Dermis microvascular lymphatic vessel endothelial cell (primary cell): Measurements from ENCODE around the gene ADAT1. TPM values are rescaled to one million over a fixed set of nuclear protein-coding genes. Genes with fewer than 3 reads are reported as not detected.

Source experiments
- DNase-seq, 2 donors: peaks; one replicate each; pipeline versions ENCODE4 v3.0.0 to v3.0.0-alpha.2; 2010; ENCODE audit warnings: low read depth in 2 of 2
- total RNA-seq: library from RNA; depleted of rRNA; stranded (reverse); fragments of >200 nt; gene quantifications from 2 replicates; pipeline ENCODE4 v1.2.1, GENCODE V29; 2014

ADAT1 gene
- total RNA-seq, 1 donor from 2014 or later: 47.4 TPM

DNA sequence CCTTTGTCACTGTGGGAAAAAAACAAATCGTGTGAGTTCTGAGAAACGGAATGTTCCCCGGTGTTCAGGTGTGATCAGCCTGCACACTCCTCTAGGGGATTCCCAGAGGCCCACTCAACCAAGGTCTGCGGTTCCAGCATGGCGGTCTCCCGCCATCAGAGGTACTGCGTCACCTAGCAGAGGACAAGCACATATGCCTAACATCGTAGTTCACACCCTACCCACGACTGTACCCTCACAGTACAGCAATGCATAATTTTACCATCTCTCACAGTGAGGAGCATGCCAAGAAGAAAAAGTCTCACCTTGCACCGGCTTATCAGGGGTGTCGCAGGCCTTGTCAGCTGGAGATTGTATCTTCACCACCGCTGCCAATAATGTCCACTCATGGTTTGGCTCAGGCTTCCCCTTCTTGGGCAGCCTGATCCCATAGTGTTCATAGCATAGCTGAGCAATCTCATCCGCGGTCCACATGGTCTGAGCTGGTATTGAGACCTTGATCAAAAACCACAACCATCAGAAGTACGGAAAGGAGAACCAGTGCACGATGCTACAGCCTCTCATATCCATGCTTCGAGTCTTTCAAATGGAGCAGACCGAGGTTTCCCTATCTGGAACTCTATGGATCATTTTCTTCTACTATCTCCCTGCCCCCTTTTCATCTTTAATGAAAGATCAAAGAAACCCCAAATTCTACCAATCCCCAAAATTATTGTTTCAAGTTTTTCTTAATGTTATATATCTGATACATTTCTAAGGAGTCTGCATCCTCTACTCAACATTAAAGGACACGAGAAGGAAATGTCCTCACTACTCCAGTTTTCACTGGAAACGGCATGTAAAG lies 2.5 kb downstream of the ADAT1 start:
- no peak for DNase-seq

GRCh38 chr16:75618780-75619179 lies 4.3 kb downstream of the ADAT1 start:
- no peak for DNase-seq

GRCh38 chr16:75617121-75617520 lies 6.0 kb downstream of the ADAT1 start:
- no peak for DNase-seq

DNA sequence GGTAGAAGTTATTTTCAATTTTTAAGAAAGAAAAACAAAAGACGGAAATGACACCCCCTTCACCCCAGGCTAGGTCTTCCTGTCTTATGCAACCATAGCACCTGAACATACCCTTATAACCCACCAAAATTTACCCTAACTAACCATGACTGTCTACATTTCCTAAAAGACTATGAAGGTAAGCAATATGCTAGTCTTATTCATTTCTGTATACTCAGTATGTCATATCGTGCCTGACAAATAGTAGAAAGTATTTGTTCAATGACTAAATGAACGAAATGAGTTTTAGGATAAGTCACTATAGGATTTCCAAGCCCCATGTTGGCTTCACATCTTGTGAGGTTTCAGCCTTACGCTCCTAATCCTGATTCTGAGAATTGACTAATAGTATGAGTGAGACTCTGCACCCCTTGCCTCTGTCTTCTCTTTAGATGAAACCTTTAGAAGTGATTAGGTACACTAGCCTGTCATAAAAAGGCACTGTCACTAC lies 6.5 kb downstream of the ADAT1 start:
- no peak for DNase-seq

GRCh38 chr16:75615619-75616018 lies 7.5 kb downstream of the ADAT1 start:
- DNase-seq: no peak

DNA sequence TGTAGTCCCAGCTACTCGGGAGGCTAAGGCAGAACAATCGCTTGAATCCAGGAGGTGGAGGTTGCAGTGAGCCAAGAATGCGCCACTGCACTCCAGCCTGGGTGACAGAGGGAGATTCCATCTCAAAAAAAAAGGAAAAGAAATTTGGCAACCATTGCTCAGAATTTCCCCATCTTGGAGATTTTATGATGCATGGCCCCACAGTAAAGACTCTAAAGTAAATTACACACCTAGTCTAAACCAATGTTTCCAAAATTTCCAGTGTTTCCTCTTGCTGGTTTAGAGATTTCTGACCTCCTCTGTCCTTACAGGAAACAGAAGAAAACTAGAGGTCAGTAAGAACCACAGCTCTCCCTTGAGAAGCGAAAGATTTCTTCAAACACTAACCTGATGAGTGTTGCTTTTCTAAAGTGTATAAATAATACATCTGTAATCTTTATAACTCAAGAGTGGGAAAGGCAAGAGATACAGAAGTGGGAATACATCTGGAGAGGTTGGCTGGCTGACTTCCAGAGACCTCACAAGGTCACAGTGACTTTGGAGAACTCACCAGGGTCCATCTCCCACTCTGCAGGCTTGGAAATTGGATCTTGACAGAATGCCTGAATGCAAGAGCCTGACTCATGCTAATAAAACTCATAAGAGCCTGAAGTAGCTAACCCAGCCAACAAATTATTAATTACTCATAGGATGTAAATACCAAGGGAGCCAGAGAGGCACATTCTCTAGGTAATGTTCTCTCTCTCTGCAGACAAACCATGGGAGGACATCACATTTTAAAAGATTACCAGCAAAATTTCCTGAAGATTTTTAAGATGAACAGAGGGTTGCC lies 8.8 kb downstream of the ADAT1 start:
- DNase-seq: no peak

- no peak for DNase-seq
These were observed 16.6 kb downstream of the ADAT1 start for GRCh38 chr16:75606507-75606906.

DNA sequence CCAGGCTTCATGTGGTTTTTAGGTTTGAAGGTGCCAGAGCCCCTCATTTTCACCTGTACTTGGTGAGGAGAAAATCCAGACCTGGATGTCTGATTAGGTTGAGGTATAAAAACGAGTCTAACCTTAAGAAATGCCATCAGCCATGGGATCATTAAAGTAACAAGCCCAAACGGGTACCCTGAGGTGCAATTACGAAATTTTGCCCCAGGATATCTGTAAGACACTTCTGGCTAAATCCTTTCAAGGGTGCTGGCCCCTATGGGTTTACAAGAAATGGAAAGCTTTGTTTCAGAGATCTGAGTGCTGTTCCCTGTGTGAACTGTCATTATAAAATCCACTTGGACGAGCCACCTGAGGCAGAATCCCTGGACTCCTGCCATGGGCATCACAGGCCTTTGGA lies 19.8 kb downstream of the ADAT1 start:
- no peak for DNase-seq

- no peak for DNase-seq
These were observed 23.4 kb downstream of the ADAT1 start for GRCh38 chr16:75599452-75600277.

GRCh38 chr16:75593825-75594820 lies 29.0 kb downstream of the ADAT1 start:
- peak; percentile 90 to 93 for DNase-seq

GRCh38 chr16:75593308-75593707 lies 29.8 kb downstream of the ADAT1 start:
- no peak for DNase-seq

GRCh38 chr16:75591927-75592326 lies 31.2 kb downstream of the ADAT1 start:
- peak in 1 of 2 donors; percentile 21 for DNase-seq

DNA sequence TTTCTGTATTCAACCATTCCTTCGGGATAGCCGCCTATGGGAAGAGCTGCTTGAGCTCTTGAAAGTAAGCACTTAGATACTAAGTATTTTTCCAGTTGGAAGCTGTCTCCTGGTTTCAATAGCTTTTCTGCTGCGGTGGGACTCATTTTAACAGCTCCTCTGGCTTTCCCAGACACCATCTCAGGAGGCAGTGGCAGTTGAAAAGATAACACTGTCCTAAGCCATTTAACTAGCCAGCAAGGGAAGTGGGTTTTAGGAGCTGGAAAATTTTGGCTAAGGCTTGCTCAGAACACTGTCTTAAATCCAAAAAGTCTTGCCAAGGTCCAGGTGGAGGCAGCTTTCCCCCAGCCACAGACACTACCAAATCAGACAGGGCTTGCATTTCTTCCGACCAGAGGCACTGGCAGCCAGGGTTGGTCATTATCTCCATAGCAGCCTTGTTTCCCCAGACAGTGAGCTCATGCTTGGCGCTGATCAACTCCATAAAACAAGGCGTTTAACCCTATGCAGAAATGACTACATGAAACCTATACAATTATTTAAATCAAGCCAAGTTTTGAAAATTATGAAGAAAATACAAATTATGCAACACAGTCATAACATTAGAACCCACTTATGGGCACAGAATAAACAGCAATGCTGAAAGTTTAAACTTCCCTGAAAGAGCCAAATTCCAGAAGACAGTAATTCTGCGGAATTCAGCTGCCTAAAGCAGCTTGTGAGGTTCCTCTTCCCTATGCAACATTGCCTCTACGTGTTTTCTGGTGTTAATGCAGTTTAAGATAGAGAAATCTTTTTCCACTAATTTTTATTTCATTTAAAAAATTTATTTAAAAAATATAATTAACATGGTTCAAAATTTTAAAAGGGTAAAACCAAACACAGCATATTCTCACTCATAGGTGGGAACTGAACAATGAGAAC lies 31.9 kb downstream of the ADAT1 start:
- peak; percentile 71 to 77 for DNase-seq

DNA sequence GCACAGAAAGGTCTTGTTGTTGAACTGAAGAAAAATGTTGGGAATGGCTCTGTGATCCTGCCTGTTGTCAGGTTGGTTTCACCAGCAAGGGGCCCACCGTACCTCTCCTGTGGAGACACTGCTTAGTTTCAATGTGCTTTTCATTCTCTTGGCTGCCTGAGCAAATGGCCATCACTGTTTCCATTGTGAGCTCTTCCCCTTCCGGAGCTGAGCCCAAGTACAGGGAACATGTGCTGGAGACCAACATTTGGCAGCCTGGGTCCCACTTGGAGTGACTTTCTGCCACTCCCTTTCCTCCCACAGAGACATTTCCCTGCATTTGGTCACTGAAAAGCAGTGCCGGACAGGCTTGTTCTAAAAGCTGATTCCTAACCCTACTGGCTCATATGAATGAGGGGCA lies 33.8 kb downstream of the ADAT1 start:
- peak; percentile 23 to 81 for DNase-seq

- DNase-seq: no peak
These were observed 34.4 kb downstream of the ADAT1 start for GRCh38 chr16:75588716-75589115.

DNA sequence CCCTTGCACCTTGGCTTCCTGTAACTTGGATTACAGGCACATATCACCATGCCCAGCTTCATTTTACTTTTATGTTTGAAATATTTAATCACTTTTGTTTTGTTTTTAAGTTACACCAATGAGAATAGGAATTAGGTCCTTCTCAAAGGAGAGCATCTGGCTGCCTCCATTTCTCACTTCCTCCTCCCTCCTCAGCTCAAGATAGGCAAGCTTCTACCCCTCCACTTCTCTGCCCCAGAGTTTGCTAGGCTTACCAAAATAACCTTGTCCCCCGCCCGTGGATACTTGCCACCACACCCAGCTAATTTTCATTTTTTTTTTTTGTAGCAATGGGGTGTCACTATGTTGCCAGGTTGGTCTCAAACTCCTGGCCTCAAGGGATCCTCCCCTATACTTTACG lies 39.0 kb downstream of the ADAT1 start:
- no peak for DNase-seq

DNA sequence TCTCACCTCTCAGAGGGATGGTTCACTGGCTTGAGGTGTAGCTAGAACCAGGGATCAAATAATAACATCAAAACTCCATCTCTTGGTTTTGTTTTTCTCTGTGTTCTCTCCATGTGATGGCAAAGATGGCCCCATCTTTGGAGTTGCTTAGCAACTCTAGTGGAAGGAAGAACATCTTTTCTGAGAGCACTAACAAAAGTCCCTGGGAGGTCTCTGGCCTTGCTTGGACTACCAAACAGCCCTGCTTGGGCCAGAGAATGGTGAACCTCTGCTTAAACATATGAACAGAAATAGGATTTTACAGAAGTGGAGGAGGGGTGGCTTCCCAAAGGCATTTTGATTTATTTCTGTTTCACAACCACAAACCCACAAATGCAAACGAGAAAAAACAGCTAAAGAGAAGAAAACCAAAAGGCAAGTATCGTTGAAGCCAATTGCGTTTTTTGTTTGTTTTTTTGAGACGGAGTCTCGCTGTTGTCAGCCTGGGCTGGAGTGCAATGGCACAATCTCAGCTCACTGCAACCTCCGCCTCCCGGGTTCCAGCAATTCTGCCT lies 43.7 kb downstream of the ADAT1 start:
- no peak for DNase-seq

DNA sequence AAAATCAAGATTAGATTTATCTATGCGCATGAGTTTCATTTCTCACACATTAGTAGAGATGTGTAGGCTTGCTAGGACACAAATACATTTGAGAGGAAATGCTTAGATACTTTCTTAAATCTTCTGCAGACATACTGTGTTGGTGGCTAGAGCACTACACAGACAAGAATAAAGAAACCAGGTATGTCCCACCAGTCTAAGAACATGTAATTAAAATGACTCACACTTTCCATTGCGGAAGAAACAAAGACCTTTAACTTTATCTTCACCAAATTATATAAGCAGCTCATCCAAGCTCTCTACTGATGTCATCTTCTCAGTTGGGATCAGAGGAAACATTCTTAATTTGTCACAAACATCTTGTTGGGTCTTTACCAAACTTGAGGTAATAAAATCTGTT lies 44.4 kb downstream of the ADAT1 start:
- no peak for DNase-seq

- no peak for DNase-seq
These were observed 44.9 kb downstream of the ADAT1 start for GRCh38 chr16:75578212-75578611.
